ENCODE results near the gene AGO1.
"Not testable (repeated sequence)": the region's sequence is repeated elsewhere in the genome, so short reads cannot be mapped to it uniquely, and the experiment has no call there.

Gene AGO1

DNA sequence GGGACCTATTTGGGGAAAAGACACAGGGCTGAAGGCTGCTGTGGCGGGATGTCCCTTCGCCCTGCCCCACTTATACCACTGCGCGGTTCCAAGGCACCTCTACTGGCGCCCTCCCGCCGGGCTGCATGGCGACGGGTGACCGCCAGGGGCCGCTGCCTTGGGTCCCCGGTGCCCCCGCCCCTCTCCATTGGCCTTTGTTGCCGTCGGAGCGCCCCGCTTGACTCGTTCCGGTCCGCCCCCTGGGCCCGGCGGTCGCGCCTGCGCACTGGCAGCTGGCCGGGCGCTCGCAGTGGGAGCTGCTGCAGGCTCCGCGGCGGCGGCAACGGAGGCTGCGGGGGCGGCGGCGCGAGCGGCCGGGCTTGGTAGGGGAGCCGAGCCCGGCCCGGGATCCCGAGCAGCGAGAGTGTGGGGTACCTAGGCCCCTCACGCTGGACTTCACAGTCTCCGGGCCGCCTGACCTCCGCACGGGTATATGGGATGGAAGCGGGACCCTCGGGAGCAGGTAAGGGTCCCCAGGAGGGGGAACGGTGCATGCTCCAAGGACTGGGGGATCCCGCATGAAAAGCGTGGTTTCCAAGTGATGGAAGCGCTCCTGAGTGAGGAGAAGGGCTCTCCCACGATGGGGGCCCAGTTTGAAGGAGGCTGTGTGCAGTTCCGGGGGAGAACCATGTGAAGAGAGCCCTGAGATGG, at the start of gene AGO1:
Gene AGO1 (plus strand): TSS at position 265 of the 690 bp plus-strand sequence. CDS start 213 bp downstream, at position 478.
- peak; percentile 97 for DNase-seq

DNA sequence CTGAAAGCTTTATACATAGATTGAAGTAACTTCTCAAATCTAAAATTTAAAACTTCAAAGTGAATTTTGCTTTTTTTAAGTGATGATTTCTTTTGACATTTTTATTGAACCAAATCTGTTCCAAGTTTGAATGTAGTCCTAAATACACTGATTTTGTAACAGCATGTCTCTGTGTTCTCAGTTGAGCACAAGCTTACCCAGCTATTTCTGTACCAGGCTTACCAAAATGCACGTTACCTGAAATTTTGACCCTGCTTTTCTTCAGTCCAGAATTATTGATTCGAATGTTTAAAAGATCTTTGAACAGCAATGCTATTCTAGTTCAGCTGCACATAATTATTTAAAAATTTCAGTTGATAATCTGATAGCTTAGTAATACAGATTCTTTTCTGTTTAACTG, 49.6 kb upstream of the AGO1 start:
- DNase-seq, result no peak

DNA sequence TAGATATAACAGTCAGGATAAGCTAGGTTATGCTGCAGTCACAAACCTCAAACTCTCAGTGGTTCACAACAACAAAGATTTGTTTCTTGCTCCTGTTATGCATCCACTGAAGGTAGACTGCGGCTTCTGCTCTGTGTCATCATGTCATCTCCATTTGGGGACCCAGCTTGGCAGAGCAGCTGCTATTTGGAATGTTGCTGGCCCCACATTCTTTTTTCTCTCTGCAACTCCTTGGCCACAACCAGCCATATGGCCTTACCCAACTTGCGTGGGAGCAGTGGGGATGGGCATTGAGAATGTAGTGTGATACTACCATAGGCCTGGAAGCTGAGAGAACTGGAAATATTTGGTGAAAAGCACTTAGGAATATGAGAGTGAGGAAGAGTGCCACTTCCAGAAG, 48.8 kb upstream of the AGO1 start:
- DNase-seq, result no peak

DNA sequence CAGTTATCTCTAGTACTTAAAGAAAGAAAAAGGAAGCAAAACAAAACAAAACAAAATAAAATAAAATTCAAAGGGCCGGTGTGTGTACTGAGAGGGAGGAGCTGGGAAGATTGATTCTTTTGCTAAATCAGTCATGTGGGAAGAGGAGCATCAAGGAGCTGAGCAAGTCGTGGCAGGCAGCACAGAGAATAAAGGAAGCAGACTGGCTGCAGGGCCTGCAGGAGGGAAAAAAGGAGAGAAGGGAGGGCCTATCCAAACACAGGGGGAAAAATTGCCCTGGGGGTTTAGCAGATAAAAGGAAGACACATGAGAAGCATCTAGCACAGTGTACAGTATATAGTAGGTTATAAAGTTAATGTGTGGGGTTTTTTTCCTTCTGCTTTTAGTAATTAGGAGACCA, 47.6 kb upstream of the AGO1 start:
- DNase-seq, result no peak

DNA sequence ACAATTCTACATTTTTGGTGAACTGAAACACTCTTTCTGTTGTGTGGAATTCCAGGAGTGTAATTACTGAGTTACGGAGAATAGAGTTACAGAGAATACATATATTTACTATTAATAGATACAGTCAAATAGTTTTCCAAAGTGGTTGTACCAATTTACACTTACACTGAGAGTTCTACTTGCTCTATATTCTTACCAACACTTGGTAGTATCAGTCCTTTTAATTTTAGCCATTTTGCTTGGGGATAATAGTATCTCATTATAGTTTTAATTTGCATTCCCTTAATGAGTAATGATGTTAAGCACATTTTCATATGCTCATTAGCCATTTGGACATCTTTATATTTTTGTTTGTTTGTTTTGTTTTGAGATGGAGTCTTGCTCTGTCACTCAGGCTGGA, 46.3 kb upstream of the AGO1 start:
- DNase-seq, result no peak

DNA sequence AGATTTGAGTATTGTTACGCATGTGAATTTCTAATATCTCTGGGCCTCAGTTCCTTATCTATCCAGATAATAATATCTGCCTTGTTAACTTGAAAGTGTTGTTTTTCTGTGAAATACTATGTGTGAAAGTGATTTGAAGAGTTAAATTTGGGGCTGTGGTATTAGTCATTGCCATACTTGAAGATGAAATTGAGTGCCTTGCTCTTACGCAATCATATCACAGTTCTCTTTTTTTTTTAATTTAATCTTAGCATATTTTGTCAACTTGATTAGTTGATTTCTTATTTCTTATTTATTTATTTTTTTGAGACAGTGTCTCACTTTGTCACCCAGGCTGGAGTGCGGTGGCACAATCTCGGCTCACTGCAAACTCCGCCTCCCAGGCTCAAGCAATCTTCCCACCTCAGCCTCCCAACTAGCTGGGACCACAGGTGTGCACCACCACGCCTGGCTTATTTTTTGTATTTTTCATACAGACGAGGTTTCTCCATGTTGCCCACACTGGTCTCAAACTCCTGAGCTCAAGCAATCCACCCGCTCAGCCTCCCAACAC, 44.2 kb upstream of the AGO1 start:
- DNase-seq, result peak; percentile 41

DNA sequence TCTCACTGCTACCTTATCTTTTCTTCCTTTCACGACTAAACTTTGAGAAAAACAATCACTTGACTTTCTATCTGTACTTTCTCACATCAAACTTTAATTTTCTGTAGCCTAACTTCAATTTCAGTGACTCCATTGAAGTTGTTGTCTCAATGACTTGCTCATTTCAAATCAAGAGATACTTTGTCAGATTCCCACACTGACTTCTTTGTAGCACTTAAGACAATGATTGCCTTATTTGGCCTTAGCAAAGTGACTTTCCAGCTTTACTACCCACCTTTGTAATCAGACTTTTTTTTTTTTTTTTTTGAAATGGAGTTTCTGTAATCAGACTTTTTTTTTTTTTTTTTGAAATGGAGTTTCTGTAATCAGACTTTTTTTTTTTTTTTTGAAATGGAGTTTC, 38.2 kb upstream of the AGO1 start:
- no peak for DNase-seq

DNA sequence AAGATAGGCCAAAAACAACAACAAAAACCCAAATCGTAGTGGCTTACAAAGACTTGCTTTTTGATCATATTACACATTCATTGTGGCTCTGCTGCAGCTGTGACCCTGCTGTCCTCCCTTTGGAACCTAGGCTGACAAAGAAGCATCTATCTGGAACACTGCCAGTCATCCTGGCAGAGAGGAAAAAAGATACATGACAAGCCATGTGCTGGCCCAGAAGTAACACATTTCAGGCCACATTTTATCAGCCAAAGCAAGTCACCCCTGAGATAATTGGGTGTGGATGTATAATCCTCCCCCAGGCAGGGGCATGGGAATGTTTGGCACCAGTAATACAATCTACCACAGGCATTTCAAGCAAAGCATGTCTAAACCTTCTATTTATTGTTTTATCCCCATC, 37.2 kb upstream of the AGO1 start:
- DNase-seq, result no peak

DNA sequence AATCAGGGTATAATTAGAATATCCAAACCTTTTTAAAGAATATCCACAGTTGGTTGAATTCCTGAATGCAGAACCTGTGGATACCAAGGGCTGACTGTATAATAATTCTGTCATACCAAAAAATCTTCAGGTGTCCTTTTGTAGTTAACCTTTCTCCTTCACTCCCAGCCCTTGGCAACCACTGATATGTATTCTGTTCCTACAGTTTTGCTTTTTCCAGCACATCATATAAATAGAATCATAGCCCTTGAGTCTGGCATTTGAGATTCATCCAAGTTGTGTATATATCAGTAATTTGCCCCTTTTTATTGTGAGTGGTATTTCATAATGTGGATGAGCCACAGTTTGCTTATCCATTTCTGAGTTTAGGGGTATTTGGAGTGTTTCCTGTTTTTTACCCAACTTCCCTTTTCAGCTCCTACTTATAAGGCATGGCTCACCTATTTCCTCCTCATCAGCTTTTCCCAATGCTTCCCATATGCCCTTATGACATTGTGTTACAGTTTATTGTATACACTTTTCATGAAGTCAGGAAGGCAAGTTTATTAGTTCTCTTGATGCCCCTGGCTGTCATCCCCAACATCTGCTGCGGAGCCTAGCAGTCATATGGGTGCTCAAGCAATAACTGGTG, 35.0 kb upstream of the AGO1 start:
- DNase-seq, result no peak

DNA sequence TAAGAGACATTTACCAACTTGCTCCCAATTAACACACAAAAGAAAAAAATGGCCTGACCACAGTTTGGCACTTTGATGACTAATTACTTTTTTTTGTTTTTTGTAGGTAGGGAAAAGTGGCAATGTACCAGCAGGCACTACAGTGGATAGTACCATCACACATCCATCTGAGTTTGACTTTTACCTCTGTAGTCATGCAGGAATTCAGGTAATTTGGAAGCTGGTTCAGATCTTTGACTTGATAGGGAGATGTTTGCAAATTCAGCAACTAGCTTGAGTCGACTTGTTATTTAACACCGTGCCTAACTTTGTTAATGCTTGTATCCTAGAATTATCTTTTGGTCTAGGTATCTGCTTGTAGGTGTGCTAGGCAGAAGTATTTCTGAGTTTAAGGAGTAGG, 33.0 kb upstream of the AGO1 start:
- DNase-seq, result no peak

DNA sequence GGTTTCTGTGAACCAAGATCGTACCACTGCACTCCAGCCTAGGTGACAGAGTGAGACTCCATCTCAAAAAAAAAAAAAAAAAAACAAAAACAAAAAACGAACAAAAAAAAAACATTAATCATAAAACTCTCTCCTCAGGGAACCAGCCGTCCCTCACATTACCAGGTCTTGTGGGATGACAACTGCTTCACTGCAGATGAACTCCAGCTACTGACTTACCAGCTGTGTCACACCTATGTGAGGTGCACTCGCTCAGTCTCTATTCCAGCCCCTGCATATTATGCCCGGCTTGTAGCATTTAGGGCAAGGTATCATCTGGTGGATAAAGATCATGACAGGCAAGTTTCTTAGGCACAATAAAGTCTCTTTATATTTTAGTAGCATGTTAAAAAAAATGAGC, 32.3 kb upstream of the AGO1 start:
- no peak for DNase-seq

DNA sequence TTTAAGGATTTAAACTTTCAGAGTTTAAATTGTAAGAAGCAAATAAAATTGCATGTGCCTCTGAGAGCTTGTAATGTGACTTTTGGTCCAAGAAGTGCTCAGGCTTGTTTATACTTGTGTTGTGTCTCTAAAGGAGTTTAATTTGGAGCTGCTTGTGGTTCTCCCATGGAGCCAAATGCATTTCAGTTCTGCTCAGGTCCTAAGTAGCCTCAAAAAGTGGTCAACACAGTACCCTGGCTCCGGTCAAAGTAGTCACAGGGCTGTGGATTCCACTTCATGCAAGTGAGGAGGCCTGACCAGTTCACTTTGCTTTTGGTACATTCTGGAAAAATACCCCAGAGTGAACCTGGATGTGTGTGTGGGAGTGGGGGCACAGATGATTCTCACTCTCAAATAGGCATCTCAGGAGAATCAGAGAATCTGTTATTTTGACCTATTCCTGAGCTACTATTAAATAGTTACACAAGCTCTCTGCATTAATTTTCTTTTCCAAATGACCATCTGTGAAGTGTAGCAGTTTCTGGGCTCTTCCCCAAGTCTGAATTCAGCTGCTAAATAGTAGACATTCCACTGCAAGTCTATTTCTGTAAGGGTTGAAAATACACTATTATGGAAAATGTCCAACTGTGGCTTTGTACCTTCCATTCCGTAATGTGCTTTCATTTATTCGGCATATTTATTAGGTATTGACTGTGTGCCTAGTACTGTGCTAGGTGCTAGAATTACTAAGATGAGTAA, 31.7 kb upstream of the AGO1 start:
- DNase-seq, result no peak

DNA sequence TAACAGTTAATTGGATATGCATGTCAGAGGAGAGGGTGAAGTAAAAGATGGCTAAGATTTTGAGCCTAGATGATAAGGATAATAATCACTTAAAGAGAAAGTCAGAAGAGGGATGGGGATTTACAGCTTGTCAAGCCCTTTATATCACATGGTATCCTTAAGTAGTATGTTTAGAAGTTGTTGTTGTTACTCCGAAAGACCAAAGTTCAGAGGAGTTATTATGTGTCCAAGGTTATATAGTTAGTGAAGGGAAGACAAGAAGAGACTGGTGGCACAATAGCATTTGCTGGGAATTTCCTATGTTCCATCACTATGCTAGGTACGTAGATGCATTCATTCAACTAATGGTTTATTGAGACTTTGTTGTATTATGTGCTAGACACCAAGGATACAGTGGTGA, 30.8 kb upstream of the AGO1 start:
- DNase-seq, result no peak

DNA sequence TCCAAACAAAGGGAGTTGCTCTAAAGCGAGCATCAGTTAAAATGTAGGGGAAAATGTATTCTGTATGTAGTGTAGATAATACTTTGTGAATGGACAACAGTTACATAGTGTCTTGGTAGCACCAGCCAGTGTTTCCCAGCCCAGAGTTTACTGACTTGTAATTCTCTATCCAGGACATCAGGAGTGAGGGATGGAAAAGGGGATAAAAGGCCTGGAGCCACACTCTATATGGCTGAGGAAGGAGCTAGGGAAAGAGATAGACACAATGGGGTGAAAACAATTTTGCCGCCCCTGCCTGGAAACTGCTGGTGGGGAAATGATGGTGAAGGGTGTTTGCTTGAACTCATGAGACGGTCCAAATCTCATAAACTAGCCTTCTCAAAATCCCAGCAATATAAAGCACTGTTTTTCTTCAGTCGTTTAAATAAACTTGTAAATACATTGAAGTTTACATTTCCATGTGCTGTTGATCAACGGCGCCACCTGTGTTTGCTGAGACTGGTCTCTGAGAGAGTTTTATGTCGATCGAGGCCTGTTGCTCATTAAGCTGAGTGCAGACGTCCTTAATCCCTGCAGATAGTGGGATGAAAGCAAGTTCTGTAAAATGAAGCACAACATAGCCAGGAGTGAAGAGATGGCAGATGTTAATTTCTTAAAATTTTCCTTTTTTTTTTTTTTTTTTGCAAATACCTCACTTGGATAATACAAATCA, 27.9 kb upstream of the AGO1 start:
- no peak for DNase-seq

DNA sequence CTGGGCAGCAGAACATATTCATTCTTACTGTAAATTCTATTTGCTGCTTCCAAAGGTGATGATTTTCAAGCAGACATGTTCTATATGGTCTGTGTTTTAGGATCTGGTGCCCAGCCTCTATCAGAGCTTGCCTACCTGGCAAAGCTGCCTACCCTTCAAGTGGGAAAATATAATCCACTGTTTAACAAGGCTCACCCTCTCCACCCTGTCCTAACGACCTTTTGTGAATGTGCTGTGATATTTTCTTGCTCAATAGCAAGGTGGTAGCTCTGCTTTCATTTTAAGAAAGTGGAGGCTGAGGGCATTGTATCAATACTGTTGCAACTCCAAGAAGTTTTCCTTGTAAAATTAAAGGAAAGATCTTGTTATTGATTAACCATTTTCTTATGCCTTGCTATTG, 26.0 kb upstream of the AGO1 start:
- no peak for DNase-seq

DNA sequence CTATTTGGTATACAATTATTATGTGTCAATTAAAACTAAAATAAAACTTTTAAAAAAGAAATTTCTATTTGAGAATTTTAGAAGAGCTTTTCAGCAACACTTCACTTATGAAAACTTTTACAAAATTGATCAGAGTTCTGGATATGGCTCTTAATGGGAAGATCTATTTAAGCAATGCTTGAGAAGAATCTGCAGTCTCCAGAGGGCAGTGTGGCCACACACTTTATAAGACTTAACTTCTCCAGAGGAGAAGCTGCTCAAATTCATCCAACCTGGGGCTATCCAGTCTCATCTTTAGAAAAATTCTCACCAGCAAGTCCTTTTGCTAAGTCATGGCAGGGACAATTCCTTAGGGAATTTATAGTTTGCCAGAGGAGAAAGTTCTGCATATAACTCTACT, 25.2 kb upstream of the AGO1 start:
- peak; percentile 69 for DNase-seq

DNA sequence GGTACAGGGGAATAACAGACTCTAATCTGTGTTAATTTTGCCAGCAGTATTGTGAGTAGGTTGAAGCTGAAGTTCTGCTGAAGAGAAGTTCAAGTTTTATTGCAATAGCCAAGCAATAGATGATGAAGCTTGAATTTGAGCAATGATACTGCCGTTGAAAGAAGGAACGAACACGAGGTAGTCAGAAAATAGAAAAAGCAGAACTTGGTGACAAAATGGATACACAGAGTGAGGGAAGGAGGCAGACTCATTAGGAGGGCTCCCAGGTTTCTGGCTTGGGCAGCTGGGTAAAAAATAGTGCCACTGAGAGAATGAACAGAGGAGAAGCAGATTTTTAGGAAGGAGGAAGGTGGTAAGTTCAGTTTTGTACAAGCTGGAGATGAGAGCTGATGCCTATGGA, 22.3 kb upstream of the AGO1 start:
- DNase-seq, result peak; percentile 67

DNA sequence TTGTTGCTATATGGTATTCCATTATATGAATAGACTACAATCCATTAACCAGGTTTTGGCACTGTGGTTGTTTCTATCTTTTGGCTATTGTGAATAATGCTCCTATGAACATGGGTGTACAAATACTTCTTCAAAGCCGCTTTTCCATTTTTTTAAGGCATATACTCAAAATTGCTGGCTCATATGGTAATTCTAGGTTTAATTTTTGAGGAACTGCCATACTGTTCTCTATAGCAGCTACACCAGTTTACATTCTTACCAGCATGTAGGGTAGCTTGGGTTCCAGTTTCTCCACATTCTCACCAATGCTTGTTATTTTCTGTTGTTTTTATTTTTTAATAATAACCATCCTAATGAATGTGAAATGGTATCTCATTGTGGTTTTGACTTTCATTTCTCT, 19.9 kb upstream of the AGO1 start:
- no peak for DNase-seq

DNA sequence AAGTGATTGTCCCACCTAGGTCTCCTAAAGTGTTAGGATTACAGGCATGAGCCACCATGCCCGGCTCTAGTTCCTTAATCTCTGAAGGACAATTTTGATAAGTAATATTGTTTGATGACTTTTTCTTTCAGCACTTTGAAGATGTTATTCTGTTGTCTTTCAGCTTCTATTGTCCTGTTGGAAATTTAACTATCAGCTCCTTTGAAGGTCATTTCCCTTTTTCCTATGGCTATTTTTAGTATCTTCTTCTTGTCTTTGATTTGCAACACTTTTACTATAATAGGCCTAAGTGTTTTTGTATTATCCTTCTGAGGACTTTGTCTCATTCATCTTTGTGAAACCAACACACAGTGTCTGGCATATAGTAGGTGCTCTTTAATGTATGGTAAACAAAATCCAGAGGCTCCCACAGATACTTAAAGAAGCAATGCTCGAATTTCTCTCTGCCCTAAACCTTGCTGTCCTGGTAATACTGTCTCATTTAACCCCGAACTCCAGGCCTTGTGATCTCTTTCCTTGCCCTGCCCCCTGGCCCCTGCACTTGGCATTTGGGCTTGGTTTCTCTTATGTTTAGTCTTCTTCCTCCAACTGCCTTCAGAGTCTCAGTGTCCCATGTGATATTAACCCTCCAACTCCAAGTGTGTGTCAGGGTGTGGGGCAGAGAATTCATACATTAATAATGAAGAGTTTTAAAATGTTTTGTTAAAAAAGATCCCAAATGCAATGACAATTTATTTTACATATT, 19.0 kb upstream of the AGO1 start:
- DNase-seq, result no peak

DNA sequence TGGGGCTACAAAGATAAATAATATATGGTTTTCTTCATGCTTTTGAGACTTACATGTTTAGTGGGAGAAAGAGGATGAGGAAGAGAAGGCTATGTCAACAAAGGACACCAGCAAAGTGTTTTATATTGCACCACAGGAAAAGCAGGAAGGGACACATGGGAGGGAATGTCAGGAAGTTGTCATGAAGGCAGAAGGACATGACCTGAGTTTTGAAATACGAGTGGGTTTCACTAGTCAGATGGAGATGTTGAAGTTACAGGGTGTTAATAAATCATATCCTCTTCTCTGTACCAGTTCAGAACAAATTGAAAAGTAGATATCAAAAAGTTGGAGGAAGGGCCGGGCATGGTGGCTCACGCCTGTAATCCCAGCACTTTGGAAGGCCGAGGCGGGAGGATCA, 18.2 kb upstream of the AGO1 start:
- DNase-seq, result no peak

DNA sequence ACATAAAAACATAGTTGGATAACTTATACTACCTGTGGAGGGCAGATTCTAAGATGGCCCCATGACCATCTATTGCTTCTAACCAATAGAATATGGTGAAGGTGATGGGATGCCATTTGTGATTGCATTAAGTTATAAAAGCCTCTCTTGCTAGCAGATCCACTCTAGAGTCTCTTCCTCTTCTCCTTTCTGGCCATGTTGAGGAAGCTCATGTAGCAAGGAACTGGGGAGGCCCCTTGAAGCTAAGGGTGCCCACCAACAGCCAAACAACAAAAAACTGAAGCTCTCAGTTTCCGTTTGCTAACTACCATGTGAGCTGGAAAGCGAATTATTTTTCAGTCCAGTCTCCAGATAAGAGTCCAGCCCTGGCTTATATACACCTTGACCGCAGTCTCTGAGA, 16.0 kb upstream of the AGO1 start:
- DNase-seq, result peak; percentile 56

DNA sequence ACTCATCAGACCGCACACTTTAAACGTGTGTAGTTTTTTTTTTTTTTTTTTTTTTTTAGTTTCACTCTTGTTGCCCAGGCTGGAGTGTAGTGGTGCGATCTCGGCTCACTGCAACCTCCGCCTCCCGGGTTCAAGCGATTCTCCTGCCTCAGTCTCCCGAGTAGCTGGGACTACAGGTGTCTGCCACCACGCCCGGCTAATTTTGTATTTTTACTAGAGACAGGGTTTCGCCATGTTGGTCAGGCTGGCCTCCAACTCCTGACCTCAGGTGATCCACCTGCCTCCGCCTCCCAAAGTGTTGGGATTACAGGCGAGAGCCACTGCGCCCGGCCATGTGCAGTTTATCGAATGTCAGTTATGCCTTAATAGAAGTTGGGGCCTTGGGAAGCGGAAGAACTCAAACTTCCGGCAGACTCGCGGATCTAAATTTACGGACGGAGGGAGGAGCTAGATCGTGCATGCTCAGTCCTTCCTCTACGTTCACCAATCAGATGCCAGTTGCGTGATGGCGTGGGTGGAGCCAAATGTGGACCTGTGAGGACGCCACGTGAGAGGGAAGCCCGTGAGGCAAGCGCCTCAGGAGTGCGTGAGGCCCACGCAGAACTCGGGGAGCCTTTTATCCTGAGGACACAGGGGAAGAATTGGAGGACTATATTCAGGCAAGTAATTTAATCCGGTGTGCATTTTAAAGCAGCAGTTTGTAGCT, 13.6 kb upstream of the AGO1 start:
- not testable (repeated sequence) for DNase-seq

Data from hematopoietic multipotent progenitor cell treated with erythropoietin and hydrocortisone succinate and interleukin-3 and kit ligand, for 4 days (in vitro differentiated cells).